ENCODE measurements around the gene LRRC4.

Gene LRRC4

DNA sequence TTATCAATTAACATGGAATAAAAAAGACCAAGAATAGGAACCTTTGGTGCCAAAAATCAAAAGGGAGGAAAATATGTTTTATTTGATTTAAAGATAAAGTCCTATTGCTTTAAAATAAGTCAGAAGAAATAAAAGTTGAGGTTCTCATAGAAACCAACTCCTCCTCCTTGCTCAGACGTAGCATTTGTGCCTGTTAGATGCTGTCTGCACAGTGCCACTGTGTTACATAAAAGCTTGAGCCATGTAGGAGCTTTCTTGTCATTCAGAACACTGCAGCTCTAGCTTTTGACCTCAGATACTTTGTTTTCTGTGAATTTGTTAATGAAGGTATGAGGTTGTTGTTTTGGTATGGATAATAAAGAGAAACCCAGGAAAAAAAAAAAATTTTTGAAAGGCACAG lies 50.3 kb downstream of the LRRC4 start:
- TF ChIP-seq, protein P1, sequence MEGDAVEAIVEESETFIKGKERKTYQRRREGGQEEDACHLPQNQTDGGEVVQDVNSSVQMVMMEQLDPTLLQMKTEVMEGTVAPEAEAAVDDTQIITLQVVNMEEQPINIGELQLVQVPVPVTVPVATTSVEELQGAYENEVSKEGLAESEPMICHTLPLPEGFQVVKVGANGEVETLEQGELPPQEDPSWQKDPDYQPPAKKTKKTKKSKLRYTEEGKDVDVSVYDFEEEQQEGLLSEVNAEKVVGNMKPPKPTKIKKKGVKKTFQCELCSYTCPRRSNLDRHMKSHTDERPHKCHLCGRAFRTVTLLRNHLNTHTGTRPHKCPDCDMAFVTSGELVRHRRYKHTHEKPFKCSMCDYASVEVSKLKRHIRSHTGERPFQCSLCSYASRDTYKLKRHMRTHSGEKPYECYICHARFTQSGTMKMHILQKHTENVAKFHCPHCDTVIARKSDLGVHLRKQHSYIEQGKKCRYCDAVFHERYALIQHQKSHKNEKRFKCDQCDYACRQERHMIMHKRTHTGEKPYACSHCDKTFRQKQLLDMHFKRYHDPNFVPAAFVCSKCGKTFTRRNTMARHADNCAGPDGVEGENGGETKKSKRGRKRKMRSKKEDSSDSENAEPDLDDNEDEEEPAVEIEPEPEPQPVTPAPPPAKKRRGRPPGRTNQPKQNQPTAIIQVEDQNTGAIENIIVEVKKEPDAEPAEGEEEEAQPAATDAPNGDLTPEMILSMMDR (IDR thresholded peaks at IDR 0.05; ENCODE audit: insufficient read depth, low read depth, low read length, missing control alignments) = no peak
- no peak for DNase-seq (ENCODE audit: low read depth)
- H3K4me3 ChIP-seq (ENCODE audit: low read length) = no peak overlapping the region

GRCh38 chr7:127979728-127980126 lies 51.5 kb downstream of the LRRC4 start:
- no peak for DNase-seq (ENCODE audit: low read depth)
- no peak overlapping the region for H3K4me3 ChIP-seq (ENCODE audit: low read length)
- TF ChIP-seq, protein P1 (IDR thresholded peaks at IDR 0.05; ENCODE audit: insufficient read depth, low read depth, low read length, missing control alignments) = no peak

DNA sequence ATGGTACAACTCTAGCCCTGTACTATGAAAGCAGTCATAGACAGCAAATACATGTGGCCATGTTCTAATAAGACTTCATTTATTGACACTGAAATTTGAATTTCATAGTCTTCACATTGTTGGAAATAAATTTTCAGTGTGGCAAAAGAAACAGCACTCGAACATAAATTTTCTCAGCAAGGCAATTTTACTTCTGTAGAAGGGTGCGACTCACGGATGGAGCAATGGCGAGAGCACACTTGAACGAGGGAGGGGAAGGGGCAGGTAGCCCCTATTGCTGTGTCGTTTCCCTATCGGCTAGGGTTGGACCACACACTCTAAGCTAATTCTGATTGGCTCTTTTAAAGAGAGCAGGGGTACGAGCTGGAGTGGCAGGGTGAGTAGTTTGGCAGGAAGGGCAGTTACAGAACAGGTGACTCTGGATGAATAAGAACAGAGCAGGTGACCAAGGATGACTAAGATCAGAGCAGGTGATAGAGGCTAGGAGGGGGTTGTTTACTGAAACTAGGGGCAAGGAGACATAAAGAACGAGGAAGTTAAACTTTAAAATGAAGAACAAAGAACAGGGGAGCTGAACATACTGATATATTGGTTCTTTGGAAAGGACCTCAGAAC lies 52.0 kb downstream of the LRRC4 start:
- H3K4me3 ChIP-seq (ENCODE audit: low read length) = no peak overlapping the region
- no peak for DNase-seq (ENCODE audit: low read depth)
- TF ChIP-seq, protein P1 (IDR thresholded peaks at IDR 0.05; ENCODE audit: insufficient read depth, low read depth, low read length, missing control alignments) = no peak

- TF ChIP-seq, protein P1 (IDR thresholded peaks at IDR 0.05; ENCODE audit: insufficient read depth, low read depth, low read length, missing control alignments) = no peak
- DNase-seq (ENCODE audit: low read depth) = no peak
- no peak overlapping the region for H3K4me3 ChIP-seq (ENCODE audit: low read length)
Measured at GRCh38 chr7:127978421-127978820, 52.8 kb downstream of the LRRC4 start.

All from epithelial cell of esophagus (primary cell).